Measurements from ENCODE around the gene ETV1.

ETV1 gene

DNA sequence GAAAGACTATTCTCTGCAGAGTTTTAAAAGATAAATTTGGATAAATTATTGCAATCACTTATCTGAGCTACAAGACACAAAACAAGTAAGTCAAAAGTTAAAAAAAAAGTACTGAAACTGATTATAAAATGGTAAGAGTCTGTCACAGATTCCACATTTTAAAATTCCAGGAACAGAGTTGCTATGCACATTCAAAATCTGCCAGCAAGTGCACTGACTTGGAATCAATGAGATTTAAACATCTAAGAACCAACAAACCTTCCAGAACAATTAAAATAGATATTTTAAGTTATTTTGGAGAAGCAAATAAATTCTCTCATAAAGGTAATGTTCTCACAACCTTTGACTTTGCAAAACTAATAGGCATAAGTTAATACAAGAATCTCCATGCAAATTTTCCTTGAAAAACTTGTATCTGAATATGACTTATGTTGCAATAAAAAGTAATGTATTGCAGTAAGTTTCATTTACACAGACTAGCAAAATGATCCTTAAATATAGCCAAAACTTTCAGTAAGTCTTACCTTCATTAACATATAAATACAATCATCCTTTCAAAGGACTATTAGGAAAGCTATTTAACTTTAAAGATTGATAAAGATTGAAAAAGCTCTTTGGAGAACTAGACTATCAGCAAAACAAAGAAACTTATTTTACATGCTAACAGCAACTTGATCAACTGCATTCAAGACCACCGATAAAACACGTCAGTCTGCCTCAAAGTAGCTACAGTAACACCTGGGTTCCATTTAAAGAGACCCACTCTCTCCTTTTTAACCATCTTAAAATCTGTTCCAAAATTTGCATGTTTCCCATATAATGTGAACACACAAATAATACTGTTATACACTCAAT, 4.4 kb downstream of the ETV1 start:
- no peak for DNase-seq

DNA sequence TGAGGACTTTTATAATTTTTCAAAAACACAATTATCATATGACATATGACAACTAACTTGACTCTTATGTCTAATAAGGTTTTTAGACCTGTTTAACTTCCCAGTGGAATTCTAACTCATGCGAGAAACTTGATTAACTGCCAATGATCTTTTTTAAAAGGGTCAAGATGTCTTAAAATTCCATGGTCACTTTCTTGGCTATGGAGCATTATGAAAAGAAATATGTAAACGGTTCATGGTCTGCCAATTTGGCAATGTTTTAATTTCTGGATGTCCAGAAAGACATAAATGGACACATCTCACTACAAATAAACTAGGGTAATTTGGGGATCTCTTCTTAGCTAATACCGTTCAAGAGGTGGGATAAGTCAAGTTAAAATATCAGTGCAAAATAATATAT, 5.4 kb downstream of the ETV1 start:
- DNase-seq = no peak

DNA sequence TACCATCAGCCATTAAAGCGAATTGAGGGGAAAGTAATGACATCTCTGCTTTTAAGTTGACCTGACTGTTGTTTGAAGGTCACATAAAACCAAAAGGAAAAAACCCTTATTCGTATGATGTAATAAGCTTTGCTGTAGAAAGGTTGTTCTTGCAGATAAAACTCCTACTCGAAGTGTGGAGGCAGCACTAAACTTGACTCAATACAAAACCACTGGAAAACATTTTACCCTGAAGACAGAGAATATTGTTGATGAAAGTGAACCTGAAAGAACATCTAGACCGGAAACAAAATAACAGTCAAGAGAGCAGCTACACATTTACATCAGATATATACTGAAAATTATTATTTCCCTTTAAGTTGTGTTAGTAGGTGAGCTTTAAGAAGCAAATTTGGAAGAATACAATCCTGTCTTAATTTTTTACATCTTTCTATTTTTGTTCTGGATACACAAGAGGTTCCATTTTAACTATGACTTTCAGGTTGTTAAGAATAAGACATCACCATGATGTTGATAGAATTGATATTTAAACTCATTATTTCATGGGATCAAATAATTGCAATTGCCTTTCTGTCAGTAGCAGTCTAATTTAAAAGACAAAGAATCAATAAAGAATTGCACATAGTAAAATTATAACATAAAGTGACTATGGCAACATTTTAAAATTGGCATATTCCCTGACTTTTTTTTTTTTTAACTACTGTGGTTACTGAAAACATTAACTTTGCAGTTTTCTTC, 6.4 kb downstream of the ETV1 start:
- no peak for DNase-seq

DNA sequence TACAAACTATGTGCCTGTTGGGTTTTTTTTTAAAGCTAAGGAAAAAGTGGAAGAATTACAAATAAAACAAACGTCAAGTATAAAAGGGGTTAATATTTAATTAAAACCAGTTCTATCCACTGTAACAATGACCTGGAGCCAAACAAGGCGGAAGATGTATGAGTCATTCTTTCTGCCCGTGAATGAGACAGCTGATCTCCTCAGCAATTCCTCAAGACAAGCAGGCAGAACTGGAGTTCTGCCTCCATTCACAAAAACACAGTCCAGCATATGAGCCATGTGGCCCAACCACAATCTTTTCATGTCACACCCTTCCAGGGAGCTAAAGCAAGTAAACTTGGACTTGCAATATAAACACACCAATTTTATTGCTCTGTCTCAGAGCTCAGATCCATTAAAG, 8.4 kb downstream of the ETV1 start:
- DNase-seq = no peak

DNA sequence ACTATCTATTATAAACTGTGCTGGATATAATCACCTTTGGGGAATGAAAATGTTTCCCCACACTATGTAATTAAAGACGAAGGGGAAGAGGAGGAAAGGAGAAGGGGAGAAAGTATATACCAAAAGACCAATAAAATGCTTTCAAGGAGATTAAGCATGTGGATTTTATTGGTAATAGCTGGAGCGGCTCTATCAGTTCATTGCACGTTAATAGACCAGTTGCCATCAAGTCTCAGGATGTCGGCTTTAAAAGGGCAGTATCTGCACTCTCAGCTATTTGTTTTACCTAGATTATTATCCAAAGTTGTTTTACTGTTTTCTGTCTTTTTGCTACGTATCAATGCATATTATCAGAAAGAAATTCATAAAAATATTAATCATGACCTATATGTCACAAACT, 9.0 kb downstream of the ETV1 start:
- no peak for DNase-seq

DNA sequence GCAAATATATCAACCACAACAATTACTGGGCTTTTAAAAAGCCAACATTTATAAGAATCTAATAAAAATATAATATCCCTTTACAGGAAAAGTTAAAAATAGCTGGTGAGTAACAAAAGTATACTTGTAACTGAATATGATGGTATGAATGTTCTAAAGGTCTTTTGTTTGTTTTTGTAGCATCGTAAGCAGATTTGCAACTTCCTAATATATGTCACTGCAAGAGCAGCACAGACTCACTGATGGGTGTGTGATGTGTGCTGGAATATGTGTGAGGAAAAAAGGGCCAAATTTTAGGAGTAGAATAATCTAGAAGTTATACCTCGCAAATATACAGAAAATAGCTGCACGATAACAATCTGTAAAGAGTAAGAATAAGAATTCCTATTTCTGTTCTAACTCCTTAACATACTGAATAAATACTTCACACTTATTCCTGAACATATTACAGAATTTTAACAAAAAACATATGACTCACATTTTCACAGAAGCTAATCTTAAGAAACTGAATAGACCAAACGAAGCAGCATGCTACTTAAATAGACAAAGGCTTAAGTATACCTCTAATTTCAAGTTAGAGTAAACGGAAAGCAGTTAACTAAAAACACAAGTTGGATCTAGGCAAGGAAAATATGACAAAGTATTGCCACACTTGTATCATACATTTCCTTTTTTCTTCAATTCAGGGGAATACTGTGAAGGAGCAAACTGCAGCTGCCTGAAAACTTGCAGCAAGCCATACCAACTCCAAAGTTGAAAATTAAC, 9.6 kb downstream of the ETV1 start:
- no peak for DNase-seq

DNA sequence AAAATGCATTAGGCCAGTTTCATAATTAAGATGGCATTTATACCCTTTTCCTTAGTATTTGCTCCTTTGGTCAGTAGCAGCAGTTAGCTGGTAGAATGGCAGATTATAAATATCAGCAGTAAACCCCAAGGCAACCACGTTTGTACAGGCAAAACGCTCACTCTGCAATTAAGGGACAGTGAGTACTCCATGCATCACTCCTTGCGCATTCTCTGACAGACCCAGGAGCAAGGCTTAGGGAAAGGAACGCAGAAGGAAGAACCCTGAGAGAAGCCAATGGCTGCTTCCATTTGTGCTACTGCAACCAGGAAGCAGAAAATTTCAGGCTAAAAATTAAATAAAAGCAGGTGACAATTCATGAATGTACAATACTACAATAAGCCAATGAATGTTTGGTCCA, 12.9 kb downstream of the ETV1 start:
- no peak for DNase-seq

DNA sequence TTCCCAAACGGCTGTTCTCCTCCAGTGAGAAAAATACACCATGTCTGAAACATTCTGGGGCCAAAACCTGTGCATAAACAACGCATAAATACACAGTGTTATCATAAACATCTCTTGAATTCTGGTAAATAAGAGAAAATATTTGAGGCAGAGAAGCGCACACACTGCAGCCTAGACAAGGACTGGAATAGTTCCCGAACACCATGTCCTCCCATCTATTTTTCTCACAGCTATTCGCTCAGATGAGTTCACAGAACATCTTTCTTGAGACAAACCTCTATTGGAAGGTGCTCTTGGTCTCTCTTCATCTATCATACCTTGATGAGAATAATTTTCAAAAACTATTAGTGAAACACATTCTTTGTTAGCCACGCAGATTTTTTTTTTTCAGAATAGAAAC, 24.4 kb downstream of the ETV1 start:
- DNase-seq = no peak

- DNase-seq = no peak
Observed at GRCh38 chr7:13963925-13964324, 25.5 kb downstream of the ETV1 start.

DNA sequence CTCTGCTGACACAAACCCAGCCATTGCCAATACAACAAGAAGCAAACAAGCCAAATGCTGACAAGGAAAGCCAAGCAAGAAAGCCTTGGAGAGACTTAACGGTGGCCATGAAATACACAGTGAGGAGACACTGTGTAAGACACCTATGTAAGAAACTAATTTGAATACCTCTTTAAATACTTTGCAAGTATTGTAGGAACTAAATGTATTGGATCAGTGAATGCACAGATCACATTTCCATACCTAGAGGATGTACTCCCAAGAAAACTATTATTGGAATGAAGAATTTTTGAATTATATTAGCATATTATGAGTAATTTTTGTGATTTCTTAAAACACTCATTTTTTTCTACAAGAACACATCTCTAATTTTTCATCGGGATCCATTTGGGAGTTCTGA, 34.0 kb downstream of the ETV1 start:
- no peak for DNase-seq

GRCh38 chr7:13953368-13953767, 36.1 kb downstream of the ETV1 start:
- DNase-seq = no peak

DNA sequence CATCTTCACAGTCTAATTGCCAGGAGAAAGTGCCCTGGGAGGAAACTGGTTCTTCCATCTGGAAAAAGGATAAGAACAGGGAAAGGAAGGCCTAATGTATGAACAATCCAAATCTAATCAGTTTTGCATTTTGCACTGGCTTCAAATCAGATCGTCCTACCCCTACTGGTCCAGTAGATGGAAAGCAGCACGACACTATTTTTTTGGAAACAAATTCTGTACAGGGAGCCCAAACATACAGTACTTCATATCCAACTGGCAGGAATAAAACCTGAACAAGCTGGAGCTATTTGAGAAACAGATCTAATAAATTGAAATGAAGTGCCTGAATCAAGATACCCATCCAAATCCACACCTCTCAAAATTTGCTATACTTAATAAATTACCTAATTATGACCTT, 36.5 kb downstream of the ETV1 start:
- DNase-seq = no peak

GRCh38 chr7:13949939-13950338, 39.5 kb downstream of the ETV1 start:
- no peak for DNase-seq

GRCh38 chr7:13949445-13949844, 40.0 kb downstream of the ETV1 start:
- DNase-seq = peak; percentile 61

DNA sequence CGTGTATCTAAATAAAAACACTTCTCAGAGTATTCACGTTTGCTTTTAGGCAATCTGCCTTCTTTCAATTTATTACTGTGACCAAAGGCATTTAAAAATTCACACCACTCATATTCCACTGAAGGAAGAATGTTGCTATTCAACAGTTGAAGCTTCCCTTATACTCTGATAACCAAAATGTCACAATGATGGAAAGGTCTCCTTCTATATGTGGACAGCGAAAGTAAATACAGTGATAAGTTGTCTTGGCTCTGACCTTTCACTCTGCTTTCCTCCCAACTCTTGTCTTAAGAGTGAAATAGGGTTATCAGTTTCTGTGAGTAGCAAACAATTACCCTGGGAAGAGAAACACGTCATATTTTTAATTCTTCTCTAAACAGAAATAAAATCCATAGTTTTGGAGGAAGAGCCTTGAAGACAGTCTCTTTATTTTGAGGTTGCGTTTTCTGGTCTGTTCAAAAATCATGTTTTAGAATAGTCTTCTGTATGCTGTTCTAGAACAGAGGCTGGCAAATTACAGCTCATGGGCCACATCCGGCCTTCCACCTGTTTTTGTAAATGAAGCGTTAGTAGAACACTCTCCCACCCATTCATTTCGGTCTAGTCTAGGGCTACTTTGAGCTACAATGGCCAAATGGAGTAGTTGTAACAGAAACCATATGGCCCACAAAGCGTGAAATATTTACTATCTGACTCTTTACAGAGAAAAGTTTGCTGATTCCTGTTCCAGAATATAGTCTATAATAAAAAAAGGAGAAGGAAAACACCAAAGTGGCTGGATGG, 41.3 kb downstream of the ETV1 start:
- no peak for DNase-seq

GRCh38 chr7:13947535-13947934, 41.9 kb downstream of the ETV1 start:
- no peak for DNase-seq

- DNase-seq = no peak
Observed at GRCh38 chr7:13946181-13946580, 43.3 kb downstream of the ETV1 start.

DNA sequence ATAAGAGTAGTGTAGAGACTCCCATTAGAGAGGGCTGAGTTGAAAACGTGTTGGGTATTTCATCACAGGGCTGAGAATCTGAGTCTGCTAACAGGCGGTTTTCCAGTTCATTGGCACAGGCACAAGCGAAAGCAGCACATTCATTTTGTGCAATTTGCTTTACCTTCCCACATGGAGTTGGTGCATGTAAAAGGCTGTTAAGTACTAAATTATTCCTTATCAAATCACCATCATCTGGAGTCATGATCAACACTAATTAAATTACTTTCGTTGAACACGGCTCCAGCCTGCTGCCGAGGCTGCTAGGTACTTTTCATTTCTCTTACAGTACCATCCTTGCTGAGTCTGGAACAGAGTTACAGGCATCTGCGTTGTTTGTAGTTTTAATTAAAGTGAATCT, 43.8 kb downstream of the ETV1 start:
- DNase-seq = no peak

DNA sequence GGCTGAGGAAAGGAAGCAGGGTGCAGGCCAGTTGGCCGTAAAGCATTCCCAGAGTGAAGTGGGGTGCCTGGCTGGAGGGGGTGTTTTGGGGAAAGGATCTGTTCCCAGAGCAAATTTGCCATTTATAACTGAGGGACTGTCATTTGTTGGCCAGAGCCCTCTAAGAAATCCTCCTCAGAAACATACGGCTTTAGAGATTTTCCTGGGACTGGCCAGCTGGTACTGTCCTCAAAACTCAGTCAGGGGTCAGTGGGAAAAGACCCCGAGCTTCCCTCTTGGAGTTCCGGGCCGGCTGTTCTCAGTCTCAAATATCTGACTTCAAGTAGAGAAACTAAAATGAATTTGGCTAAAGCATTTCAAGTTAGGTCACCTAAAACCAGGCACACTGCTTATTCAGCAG, 55.9 kb downstream of the ETV1 start:
- no peak for DNase-seq

GRCh38 chr7:13933091-13933490, 56.4 kb downstream of the ETV1 start:
- DNase-seq = no peak

GRCh38 chr7:13932131-13932530, 57.3 kb downstream of the ETV1 start:
- no peak for DNase-seq

GRCh38 chr7:13921062-13921461, 68.4 kb downstream of the ETV1 start:
- no peak for DNase-seq
